WERI-Rb-1 (cell line): ENCODE results near the gene TAF11L11.
"Not testable (repeated sequence)": the region's sequence is repeated elsewhere in the genome, so short reads cannot be mapped to it uniquely, and the experiment has no call there.

Experiments used
- DNase-seq: peaks from one replicate; pipeline ENCODE4 v3.0.0-alpha.2; 2020
- H3K27ac ChIP-seq: fragments of 250-450 bp; sonication (Bioruptor Pico); 2 replicates; pipeline ENCODE4 v1.5.1; 2020; ENCODE audit warnings: mild to moderate bottlenecking, moderate library complexity
- H3K27me3 ChIP-seq: fragments of 250-450 bp; sonication (Bioruptor Pico); 2 replicates; pipeline ENCODE4 v1.5.1; 2021; ENCODE audit warnings: mild to moderate bottlenecking, low read depth, moderate library complexity; ENCODE audit not compliant: insufficient read depth, severe bottlenecking
- H3K36me3 ChIP-seq: fragments of 250-450 bp; sonication (Bioruptor Pico); 2 replicates; pipeline ENCODE4 v1.5.1; 2020; ENCODE audit warnings: mild to moderate bottlenecking, moderate library complexity
- H3K4me3 ChIP-seq: 2 replicates; pipeline ENCODE4 v1.5.1; 2011; ENCODE audit warnings: low read depth, mild to moderate bottlenecking, control low read depth, low read length
- H3K9me3 ChIP-seq: fragments of 250-450 bp; sonication (Bioruptor Pico); 2 replicates; pipeline ENCODE4 v1.5.1; 2021; ENCODE audit warnings: mild to moderate bottlenecking, moderate library complexity; ENCODE audit not compliant: severe bottlenecking
- TF ChIP-seq, protein P1 (sequence below): IDR thresholded peaks from 2 replicates; pipeline ENCODE4 v1.5.1; 2011; ENCODE audit warnings: low read depth, mild to moderate bottlenecking, control low read depth, inconsistent platforms, low read length

TAF11L11 gene

DNA sequence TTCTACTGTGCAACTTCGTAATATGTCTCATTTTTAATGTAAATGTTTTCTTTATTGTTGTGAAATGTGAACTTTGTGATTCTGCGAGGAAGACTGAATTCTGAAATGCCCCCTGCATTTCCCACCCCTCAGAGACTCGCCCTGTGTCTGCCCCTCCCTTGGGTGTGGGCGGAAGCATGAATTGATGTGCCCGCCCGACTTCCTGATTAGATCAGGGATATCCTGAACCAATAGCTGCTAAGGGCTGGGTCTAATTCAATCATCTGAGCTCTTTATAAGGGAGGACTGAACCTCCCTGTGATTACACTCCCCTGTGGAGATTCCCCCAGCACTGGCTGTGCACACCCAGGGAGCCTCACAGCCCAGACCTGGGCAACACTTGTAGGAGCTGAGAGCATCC is at the start of gene TAF11L11:
Gene TAF11L11 (plus strand): TSS at position 304 of the 400 bp plus-strand sequence.
- H3K9me3 ChIP-seq, H3K4me3 ChIP-seq, H3K27me3 ChIP-seq, H3K36me3 ChIP-seq, H3K27ac ChIP-seq, DNase-seq: not testable (repeated sequence)

DNA sequence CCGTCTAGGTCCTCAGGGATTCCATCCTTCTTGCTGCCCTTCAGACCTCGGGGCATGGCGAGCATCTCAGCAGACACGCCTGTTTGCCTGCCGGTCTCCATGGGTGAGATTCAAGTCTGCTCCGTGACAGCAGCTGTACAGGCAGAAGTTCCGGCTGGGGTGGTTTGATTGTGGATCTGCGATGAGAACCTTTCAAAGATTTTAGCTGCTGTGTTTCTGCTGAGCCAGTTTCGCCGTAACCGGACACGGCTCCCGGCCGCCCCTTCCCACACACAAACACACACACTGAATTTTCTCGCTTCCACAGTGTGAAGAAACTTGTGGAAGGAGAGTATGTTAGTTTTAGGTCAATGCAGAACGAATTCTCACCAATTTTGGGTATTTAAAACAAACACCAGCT is 18.3 kb upstream of the TAF11L11 start, which contains the start of gene TAF11L7:
Gene TAF11L7 (minus strand): TSS at position 101 of the 400 bp plus-strand sequence.
- not testable (repeated sequence) for H3K4me3 ChIP-seq, H3K9me3 ChIP-seq, H3K27me3 ChIP-seq, H3K36me3 ChIP-seq, DNase-seq, H3K27ac ChIP-seq

DNA sequence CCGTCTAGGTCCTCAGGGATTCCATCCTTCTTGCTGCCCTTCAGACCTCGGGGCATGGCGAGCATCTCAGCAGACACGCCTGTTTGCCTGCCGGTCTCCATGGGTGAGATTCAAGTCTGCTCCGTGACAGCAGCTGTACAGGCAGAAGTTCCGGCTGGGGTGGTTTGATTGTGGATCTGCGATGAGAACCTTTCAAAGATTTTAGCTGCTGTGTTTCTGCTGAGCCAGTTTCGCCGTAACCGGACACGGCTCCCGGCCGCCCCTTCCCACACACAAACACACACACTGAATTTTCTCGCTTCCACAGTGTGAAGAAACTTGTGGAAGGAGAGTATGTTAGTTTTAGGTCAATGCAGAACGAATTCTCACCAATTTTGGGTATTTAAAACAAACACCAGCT is 13.1 kb upstream of the TAF11L11 start, which contains the start of gene TAF11L8:
Gene TAF11L8 (minus strand): TSS at position 101 of the 400 bp plus-strand sequence.
- not testable (repeated sequence) for H3K27ac ChIP-seq, H3K27me3 ChIP-seq

DNA sequence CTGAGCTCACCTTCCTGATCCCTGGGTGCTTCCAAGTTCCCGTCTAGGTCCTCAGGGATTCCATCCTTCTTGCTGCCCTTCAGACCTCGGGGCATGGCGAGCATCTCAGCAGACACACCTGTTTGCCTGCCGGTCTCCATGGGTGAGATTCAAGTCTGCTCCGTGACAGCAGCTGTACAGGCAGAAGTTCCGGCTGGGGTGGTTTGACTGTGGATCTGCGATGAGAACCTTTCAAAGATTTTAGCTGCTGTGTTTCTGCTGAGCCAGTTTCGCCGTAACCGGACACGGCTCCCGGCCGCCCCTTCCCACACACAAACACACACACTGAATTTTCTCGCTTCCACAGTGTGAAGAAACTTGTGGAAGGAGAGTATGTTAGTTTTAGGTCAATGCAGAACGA is 9.7 kb upstream of the TAF11L11 start, which contains the start of gene TAF11L9:
Gene TAF11L9 (minus strand): TSS at position 140 of the 400 bp plus-strand sequence.
- H3K27me3 ChIP-seq, DNase-seq, H3K4me3 ChIP-seq, H3K36me3 ChIP-seq, H3K27ac ChIP-seq, H3K9me3 ChIP-seq: not testable (repeated sequence)

More for the DNA sequence above, 13.1 kb upstream of the TAF11L11 start, which contains the start of gene TAF11L8:
- H3K9me3 ChIP-seq, DNase-seq, H3K4me3 ChIP-seq, H3K36me3 ChIP-seq: not testable (repeated sequence)

DNA sequence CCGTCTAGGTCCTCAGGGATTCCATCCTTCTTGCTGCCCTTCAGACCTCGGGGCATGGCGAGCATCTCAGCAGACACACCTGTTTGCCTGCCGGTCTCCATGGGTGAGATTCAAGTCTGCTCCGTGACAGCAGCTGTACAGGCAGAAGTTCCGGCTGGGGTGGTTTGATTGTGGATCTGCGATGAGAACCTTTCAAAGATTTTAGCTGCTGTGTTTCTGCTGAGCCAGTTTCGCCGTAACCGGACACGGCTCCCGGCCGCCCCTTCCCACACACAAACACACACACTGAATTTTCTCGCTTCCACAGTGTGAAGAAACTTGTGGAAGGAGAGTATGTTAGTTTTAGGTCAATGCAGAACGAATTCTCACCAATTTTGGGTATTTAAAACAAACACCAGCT is 6.3 kb upstream of the TAF11L11 start, which contains the start of gene TAF11L10:
Gene TAF11L10 (minus strand): TSS at position 101 of the 400 bp plus-strand sequence.
- H3K4me3 ChIP-seq, H3K27me3 ChIP-seq, DNase-seq, H3K27ac ChIP-seq, H3K36me3 ChIP-seq, H3K9me3 ChIP-seq: not testable (repeated sequence)

DNA sequence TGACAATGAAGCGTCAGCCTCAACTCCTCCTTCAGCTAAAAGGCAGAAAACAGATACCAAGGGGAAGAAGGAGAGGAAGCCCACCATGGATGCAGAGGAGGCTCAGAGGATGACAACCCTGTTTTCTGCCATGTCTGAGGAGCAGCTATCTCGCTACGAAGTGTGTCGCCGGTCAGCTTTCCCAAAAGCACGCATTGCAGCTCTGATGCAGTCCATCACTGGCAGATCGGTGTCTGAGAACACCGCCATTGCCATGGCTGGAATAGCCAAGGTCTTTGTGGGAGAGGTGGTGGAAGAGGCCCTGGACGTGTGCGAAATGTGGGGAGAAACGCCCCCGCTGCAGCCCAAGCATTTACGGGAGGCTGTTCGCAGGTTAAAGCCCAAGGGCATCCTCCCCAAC is 968 bp downstream of the TAF11L11 start:
- DNase-seq: no peak
- TF ChIP-seq, protein P1, sequence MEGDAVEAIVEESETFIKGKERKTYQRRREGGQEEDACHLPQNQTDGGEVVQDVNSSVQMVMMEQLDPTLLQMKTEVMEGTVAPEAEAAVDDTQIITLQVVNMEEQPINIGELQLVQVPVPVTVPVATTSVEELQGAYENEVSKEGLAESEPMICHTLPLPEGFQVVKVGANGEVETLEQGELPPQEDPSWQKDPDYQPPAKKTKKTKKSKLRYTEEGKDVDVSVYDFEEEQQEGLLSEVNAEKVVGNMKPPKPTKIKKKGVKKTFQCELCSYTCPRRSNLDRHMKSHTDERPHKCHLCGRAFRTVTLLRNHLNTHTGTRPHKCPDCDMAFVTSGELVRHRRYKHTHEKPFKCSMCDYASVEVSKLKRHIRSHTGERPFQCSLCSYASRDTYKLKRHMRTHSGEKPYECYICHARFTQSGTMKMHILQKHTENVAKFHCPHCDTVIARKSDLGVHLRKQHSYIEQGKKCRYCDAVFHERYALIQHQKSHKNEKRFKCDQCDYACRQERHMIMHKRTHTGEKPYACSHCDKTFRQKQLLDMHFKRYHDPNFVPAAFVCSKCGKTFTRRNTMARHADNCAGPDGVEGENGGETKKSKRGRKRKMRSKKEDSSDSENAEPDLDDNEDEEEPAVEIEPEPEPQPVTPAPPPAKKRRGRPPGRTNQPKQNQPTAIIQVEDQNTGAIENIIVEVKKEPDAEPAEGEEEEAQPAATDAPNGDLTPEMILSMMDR: no peak
- Histone ChIP-seq H3K27ac (no peak overlapping the region), H3K36me3 (no peaks in the 10 kb centered on the region), H3K4me3 (no peak overlapping the region), H3K9me3 (no peaks in the 10 kb centered on the region), H3K27me3 (no peaks in the 10 kb centered on the region)

DNA sequence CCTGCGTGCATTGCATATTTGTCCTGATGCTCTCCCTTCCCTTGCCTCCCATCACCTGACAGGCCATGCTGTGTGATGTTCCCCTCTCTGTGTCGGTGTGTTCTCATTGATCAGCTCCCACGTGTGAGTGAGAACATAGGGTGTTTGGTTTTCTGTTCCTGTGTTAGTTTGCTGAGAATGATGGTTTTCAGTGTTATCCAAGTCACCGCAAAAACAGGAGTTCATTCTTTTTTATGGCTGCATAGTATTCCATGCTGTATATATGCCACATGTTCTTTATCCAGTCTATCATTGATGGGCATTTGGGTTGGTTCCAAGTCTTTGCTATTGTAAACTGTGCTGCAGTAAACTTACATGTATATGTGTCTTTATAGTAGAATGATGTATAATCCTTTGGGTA is 3.5 kb downstream of the TAF11L11 start:
- not testable (repeated sequence) for H3K27me3 ChIP-seq, H3K36me3 ChIP-seq, DNase-seq, H3K9me3 ChIP-seq, H3K27ac ChIP-seq, H3K4me3 ChIP-seq

DNA sequence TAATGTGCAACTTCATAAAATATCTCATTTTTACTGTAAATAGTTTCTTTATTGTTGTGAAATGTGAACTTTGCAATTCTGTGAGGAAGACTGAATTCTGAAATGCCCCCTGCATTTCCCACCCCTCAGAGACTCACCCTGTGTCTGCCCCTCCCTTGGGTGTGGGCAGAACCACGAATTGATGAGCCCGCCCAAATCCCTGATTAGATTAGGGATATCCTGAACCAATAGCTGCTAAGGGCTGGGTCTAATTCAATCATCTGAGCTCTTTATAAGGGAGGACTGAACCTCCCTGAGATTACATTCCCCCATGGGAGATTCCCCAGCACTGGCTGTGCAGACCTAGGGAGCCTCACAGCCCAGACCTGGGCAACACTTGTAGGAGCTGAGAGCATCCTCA is 6.1 kb downstream of the TAF11L11 start, which contains the start of gene TAF11L12:
Gene TAF11L12 (plus strand): TSS at position 301 of the 400 bp plus-strand sequence.
- not testable (repeated sequence) for H3K27me3 ChIP-seq, H3K4me3 ChIP-seq

DNA sequence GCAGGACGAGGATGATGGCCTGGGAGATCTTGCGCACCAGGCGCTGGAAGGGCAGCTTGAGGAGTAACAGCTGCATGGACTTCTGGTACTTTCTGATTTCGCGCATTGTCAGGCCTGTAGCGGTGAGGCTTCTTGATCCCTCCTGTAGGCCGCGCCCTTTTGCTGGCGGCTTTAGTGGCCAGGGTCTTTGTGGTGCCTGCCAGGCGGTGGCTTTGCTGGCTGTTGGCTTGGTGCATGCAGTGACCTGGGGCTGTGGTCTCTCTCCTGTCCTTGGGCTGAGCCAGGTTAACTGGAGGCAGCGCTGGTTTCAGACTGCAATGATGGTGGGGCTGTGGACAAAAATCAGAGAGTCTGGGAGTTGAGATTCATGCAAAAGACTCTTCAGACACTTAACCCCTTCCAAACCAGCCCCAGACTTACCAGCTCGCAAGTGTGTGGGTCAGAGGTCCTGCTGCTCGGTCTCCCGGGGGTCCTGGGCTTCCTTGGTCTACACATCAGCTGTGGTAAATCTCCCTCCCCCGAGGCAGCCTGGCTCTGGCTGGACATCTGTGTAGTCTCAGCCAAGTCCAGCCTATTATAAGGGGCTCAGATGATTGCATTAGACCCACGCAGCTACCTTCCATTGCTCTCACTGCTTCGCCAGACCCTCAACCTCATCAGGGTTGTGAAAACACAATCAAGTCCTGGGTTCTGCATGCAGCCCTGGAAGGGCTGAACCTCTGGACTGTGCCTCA is 11.1 kb downstream of the TAF11L11 start:
- no peaks in the 10 kb centered on the region for H3K9me3 ChIP-seq
- no peak for DNase-seq
- H3K27ac ChIP-seq: no peak overlapping the region
- no peak overlapping the region for H3K4me3 ChIP-seq
- H3K27me3 ChIP-seq: no peaks in the 10 kb centered on the region
- TF ChIP-seq, protein P1: no peak
- no peaks in the 10 kb centered on the region for H3K36me3 ChIP-seq

More for the DNA sequence above, 6.1 kb downstream of the TAF11L11 start, which contains the start of gene TAF11L12:
- not testable (repeated sequence) for DNase-seq, H3K9me3 ChIP-seq, H3K36me3 ChIP-seq, H3K27ac ChIP-seq
